ENCODE results near the gene LRP5. TPM values are rescaled to one million over a fixed set of nuclear protein-coding genes. Genes with fewer than 3 reads are reported as not detected.
A peak's percentile ranks its signal among the peaks of the same experiment; 100 is the strongest.

LRP5 gene
- total RNA-seq, 1 donor from 2014 or later = 20.2 TPM

GRCh38 chr11:68382358-68382998 lies 70.1 kb downstream of the LRP5 start:
- TF ChIP-seq EZH2 (IDR thresholded peaks at IDR 0.05; ENCODE audit: insufficient read depth, low read length) (no peak), CTCF (IDR thresholded peaks at IDR 0.05; ENCODE audit: insufficient read depth, low read depth, low read length) (no peak)
- Mint-ChIP-seq H3K36me3 (ENCODE audit: low read depth, unreplicated experiment) (peaks cover 9% of the 10 kb centered on the region), H3K4me1 (ENCODE audit: low read depth, unreplicated experiment) (peaks cover 12% of the 10 kb centered on the region), H3K27me3 (ENCODE audit: low read depth, unreplicated experiment) (no peaks in the 10 kb centered on the region), H3K9me3 (ENCODE audit: unreplicated experiment) (no peaks in the 10 kb centered on the region), H3K27ac (ENCODE audit: unreplicated experiment) (no peak overlapping the region), H3K4me3 (ENCODE audit: unreplicated experiment) (no peak overlapping the region)
- H4K20me1 ChIP-seq (ENCODE audit: insufficient read depth, low read length) = peaks cover 33% of the 10 kb centered on the region
- H3K4me3 ChIP-seq (ENCODE audit: insufficient read depth, low read depth, low read length) = no peak overlapping the region
- peaks cover 2% of the 10 kb centered on the region for H3K9me3 ChIP-seq (ENCODE audit: insufficient read depth, low read depth, low read length)
- peaks cover 26% of the 10 kb centered on the region for H3K4me1 ChIP-seq (ENCODE audit: insufficient read depth, low read length)
- H3K36me3 ChIP-seq (ENCODE audit: insufficient read depth, low read length) = no peaks in the 10 kb centered on the region
- H3K79me2 ChIP-seq (ENCODE audit: insufficient read depth, low read length) = peaks cover 5% of the 10 kb centered on the region
- FAIRE-seq (no peak), DNase-seq (ENCODE audit: low read depth) (no peak)
- H3K9ac ChIP-seq (ENCODE audit: low read length) = no peak overlapping the region
- no peak overlapping the region for H3K27ac ChIP-seq (ENCODE audit: low read depth, low read length)
- H2AFZ ChIP-seq (ENCODE audit: low read depth, low read length) = no peak overlapping the region
- H3K27me3 ChIP-seq (ENCODE audit: insufficient read depth, low read length) = no peaks in the 10 kb centered on the region
- no peak overlapping the region for H3K4me2 ChIP-seq (ENCODE audit: low read length)

DNA sequence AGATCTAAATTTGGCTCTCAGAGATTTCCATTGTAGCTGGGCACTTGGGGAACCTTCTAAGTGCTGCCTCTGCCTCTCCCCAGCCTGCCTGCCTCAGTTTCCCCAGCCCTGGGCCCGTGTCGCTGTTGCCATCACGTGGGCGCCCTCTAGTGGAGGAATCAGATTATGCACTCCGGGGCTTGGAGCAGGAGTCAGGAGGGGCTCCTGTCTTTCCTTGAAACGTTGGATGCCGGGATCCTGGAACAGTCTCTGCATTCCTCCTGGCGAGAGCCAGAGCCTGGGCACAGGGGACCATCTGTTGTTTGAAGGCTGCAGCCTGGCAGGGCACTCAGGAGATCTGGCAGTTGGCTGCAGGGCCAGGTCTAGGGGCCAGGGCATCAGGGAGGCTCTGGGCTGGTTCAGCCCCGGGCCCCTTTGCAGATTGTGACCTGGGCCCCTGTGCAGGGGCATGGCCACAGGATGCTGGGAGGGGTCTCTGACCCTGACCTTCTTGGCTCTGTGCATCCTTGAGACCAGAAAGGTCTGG lies 71.6 kb downstream of the LRP5 start:
- TF ChIP-seq EZH2 (IDR thresholded peaks at IDR 0.05; ENCODE audit: insufficient read depth, low read length) (no peak), CTCF (IDR thresholded peaks at IDR 0.05; ENCODE audit: insufficient read depth, low read depth, low read length) (peak; percentile 84)
- H3K4me1 Mint-ChIP-seq (ENCODE audit: low read depth, unreplicated experiment) = peaks cover 12% of the 10 kb centered on the region
- Histone ChIP-seq H3K36me3 (ENCODE audit: insufficient read depth, low read length) (peaks cover 2% of the 10 kb centered on the region), H3K9ac (ENCODE audit: low read length) (no peak overlapping the region), H3K4me1 (ENCODE audit: insufficient read depth, low read length) (peaks cover 24% of the 10 kb centered on the region), H3K27ac (ENCODE audit: low read depth, low read length) (no peak overlapping the region), H2AFZ (ENCODE audit: low read depth, low read length) (no peak overlapping the region), H3K27me3 (ENCODE audit: insufficient read depth, low read length) (no peaks in the 10 kb centered on the region), H3K9me3 (ENCODE audit: insufficient read depth, low read depth, low read length) (peaks cover 2% of the 10 kb centered on the region), H4K20me1 (ENCODE audit: insufficient read depth, low read length) (peaks cover 33% of the 10 kb centered on the region), H3K4me2 (ENCODE audit: low read length) (no peak overlapping the region), H3K79me2 (ENCODE audit: insufficient read depth, low read length) (peaks cover 5% of the 10 kb centered on the region), H3K4me3 (ENCODE audit: insufficient read depth, low read depth, low read length) (no peak overlapping the region)
- DNase-seq (ENCODE audit: low read depth) (no peak), FAIRE-seq (no peak)
- H3K27ac Mint-ChIP-seq (ENCODE audit: unreplicated experiment) = no peak overlapping the region
- H3K9me3 Mint-ChIP-seq (ENCODE audit: unreplicated experiment) = no peaks in the 10 kb centered on the region
- H3K36me3 Mint-ChIP-seq (ENCODE audit: low read depth, unreplicated experiment) = peaks cover 9% of the 10 kb centered on the region
- no peak overlapping the region for H3K4me3 Mint-ChIP-seq (ENCODE audit: unreplicated experiment)
- H3K27me3 Mint-ChIP-seq (ENCODE audit: low read depth, unreplicated experiment) = no peaks in the 10 kb centered on the region

DNA sequence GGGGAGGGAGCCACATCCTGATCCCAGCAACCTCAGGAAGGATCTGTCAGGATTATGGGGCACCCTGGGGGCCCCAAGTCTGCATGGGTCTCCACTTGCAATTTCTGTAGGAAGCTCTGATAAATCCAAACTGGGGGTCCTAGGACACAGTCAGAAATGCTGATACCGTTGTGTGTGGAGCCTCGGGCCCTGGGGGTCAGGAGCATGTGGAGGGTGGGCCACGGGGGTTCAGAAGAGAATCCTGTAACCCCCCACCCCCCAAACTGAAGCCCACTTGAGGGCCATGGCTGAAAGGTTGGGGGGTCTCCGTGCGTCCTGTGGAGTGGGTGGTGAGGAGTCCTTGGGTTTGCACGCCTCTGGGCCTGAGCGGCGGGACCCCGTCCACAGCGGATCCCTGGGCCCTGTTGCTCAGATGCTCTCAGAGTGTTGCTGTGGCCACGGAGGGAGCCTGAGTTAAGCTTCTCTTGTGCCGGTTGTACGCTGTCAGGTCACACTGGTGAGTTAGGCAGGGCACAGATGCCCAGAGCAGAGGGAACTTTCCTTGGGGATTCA lies 72.2 kb downstream of the LRP5 start:
- Histone ChIP-seq H4K20me1 (ENCODE audit: insufficient read depth, low read length) (peaks cover 33% of the 10 kb centered on the region), H3K79me2 (ENCODE audit: insufficient read depth, low read length) (peaks cover 5% of the 10 kb centered on the region), H3K4me2 (ENCODE audit: low read length) (no peak overlapping the region), H3K4me3 (ENCODE audit: insufficient read depth, low read depth, low read length) (no peak overlapping the region), H3K4me1 (ENCODE audit: insufficient read depth, low read length) (peaks cover 19% of the 10 kb centered on the region), H3K9me3 (ENCODE audit: insufficient read depth, low read depth, low read length) (peaks cover 2% of the 10 kb centered on the region), H3K36me3 (ENCODE audit: insufficient read depth, low read length) (peaks cover 7% of the 10 kb centered on the region), H3K9ac (ENCODE audit: low read length) (no peak overlapping the region), H3K27me3 (ENCODE audit: insufficient read depth, low read length) (no peaks in the 10 kb centered on the region), H2AFZ (ENCODE audit: low read depth, low read length) (no peak overlapping the region), H3K27ac (ENCODE audit: low read depth, low read length) (no peak overlapping the region)
- Mint-ChIP-seq H3K27me3 (ENCODE audit: low read depth, unreplicated experiment) (no peaks in the 10 kb centered on the region), H3K36me3 (ENCODE audit: low read depth, unreplicated experiment) (peaks cover 9% of the 10 kb centered on the region), H3K27ac (ENCODE audit: unreplicated experiment) (no peak overlapping the region), H3K9me3 (ENCODE audit: unreplicated experiment) (no peaks in the 10 kb centered on the region), H3K4me3 (ENCODE audit: unreplicated experiment) (no peak overlapping the region), H3K4me1 (ENCODE audit: low read depth, unreplicated experiment) (peaks cover 12% of the 10 kb centered on the region)
- DNase-seq (ENCODE audit: low read depth) (no peak), FAIRE-seq (no peak)
- no peak for TF ChIP-seq CTCF (IDR thresholded peaks at IDR 0.05; ENCODE audit: insufficient read depth, low read depth, low read length)
- no peak for TF ChIP-seq EZH2 (IDR thresholded peaks at IDR 0.05; ENCODE audit: insufficient read depth, low read length)

Measured in astrocyte (in vitro differentiated cells and primary cell).